Stimulated activated CD8-positive, alpha-beta memory T cell treated with anti-CD3 and anti-CD28 coated beads, Interleukin-7, amount 100 ng/mL, for 4 hours (primary cell): ENCODE results near the gene TAS2R30.

Experiments
- DNase-seq, 2 donors: peaks; one replicate each; pipeline ENCODE4 v3.0.0-alpha.2; 2020; ENCODE audit warnings: low read depth in 2 of 2

Gene TAS2R30, protein sequence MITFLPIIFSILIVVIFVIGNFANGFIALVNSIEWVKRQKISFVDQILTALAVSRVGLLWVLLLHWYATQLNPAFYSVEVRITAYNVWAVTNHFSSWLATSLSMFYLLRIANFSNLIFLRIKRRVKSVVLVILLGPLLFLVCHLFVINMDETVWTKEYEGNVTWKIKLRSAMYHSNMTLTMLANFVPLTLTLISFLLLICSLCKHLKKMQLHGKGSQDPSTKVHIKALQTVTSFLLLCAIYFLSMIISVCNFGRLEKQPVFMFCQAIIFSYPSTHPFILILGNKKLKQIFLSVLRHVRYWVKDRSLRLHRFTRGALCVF

DNA sequence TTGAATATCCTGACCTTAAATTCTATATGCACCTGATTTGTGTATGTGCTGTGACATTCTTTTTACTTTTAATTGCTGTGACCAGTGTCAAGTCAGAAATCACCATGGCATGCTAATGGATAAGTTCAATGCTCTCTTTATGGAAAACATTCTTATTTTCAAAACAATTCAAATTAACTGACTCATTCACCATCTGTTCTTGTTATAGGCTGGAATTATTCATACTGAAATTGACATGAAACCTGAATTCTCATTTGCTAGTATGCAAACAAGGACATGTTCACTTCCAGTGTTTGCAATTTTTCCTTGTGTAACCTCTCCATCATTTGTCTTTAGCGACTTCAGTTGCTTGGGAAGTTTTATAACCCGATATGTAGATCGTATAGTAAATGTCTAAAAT, at the start of gene TAS2R30:
TAS2R30 (minus strand) TSS at position 340 of the 400 bp plus-strand sequence. CDS start 400 bp downstream, outside the sequence.
- DNase-seq, result no peak

DNA sequence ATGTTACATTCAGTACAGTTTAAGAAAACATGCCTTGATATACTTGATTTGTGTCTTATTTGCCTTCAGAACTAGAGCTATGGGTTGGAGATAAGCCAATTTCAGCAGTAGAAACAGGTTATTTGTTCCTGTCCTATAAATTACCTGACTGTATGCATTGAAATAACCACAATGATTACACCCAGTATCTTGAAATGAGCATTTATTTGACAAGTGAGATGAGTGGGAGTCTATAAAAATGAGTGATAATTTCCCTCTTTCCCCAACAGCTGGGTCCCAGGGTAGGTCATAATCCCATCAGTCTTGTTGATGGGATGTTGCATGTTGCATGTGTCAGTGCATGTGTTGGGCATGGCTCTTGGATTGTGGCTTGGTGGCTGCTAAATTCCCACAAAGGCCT, 48.6 kb upstream of the TAS2R30 start:
- no peak for DNase-seq

DNA sequence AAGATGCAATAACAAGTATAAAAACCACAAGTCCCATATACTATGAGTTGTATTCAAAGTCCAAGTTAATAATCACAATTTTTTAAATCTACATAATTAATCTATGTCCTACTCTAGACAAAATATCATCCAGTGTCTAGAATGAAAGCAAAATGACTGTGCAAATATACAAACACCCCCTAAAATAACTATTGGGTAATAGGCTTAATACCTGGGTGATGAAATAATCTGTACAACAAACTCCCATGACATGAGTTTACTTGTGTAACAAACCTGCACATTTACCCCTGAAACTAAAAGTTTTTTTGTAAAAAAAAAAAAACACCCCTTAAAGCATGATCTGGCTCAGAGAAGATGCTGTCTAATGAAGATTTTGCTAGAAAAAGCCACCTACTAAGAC, 48.1 kb upstream of the TAS2R30 start:
- DNase-seq, result no peak

DNA sequence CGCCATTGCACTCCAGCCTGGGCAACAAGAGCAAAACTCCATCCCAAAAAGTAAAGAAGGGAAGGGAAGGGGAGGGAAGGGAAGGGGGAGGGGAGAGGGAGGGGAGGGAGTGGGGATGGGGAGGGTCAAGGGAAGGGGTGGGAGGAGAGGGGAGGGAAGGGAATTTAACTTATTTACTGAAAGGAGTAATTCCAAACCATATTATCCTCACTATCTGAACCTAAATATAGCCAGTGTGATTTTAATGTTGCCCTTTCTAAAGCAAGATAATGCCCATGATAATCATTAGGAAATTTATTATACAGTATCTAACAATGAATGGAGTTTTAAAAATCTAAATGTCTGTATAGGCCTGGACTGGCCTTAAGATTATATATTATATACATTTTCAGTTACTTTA, 43.8 kb upstream of the TAS2R30 start:
- DNase-seq, result no peak

DNA sequence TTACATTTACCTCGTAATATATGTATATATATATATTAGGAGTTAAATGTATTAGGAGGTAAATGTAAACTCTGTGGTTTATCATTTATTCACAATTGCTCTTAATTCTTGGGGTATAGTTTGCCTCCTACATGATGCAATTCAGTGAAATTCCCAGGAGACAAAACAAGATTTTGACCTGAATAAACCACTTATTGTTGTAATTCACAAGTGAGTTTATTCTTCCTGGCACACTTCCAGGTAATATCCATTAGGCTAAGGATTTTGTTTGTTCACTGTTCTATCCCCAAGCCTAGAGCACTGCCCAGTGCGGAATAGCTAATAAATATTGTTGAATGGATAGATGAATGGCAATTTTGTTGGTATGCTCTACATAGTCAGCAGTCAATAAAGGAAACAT, 39.6 kb upstream of the TAS2R30 start:
- DNase-seq, result no peak

DNA sequence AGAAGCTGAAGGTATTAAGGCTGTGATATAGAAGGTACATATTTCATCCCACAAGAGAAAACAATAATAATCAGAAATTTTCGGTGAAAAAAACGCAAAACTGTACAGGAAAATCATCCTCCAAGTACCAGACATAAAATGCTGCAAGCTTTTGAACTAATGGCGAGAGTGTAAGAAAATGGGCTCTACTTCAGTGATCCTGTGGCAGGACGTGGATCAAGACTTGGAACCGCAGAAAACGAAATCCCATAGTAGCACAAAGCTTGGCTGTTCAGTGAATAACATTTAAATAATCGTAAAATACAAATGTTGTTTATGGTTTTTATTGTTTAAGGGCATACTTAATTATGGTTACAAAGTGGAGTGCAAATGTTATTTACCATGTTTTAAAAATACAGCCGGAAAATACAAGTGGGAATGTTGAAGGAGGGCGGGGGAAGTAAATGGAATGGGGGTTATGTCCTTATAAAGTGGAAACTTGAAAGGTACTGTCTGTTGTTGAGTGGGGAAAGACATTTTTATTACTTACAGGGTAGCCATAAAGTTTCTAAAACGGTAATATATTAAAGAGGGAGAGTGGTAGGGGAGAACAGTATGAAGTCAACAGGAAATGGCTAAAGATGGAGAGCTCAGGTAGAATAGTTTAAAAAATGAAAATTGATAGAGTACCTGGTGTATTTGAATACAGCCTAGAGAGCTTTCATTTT, 37.7 kb upstream of the TAS2R30 start:
- DNase-seq, result no peak

DNA sequence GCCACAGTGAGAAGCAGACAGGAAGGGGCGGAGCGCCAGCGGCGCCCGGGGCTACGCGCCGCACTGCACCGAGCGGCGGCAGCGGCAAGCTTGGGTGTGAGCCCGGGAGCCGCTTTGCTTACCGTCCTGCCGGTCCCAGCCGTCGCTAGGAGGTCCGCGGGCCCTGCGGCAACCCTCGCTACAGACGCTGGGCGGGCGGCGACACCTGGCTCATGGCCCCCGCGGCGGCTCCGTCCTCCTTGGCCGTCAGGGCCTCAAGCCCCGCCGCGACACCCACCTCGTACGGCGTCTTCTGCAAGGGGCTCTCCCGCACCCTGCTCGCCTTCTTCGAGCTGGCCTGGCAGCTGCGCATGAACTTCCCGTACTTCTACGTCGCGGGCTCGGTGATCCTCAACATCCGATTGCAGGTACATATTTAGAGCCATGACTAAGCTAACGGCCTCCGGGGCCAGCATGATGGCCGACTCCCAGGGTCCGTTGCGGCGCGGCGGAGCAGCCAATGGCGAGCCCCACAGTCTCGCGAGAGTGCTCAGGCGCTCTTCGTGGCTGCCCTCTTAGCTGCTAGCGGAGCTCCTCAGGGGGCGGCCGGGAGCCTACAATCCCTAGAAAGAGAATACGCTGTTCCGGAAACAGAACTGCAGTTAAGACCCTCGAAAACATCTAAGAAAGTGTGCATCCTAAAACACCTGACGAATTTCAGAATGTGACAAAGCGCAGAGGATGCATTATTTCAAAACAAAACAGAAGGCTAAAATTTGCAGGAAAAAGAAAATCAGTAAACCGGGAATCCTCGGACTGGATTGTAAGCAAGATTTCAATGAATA, 36.9 kb upstream of the TAS2R30 start, which contains the start of gene SMIM10L1:
SMIM10L1 (plus strand) TSS at position 50 of the 824 bp plus-strand sequence; CDS start at position 213, 163 bp downstream.
- DNase-seq, result peak; percentile 75 to 84

DNA sequence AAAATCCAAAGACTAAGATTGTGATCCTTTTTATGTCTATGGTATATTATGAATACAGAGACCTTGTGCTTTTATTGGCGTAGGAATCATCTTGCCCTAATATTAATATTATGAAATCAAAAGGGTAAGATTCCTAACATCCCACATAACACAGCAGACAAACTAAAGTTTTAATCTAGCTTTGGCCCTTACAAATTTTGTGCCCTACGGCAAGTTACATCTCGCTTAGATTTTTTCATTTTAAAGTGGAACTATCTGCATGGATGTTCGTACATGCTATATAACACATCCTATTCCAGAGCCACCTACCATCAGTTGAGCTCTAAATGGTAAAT, 36.3 kb upstream of the TAS2R30 start:
- DNase-seq, result no peak

DNA sequence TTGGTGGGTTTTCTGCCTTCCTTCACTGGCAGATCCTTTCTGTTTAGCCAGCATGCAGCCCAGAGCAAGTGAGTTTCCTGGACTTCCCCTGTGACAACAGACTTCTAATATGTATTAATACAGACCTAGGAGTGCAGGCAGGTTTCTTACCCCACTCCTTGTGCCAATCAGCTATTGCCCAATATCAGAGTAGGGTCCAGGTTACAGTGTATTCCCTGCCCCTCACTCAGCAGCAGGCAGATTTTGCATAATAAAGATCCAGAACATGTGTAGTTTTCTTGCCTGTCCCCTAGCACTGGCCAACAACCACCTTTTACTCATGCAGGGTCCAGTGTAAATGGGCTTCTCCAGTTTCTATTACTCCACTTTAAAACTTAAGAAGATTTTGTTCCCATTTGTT, 31.9 kb upstream of the TAS2R30 start:
- no peak for DNase-seq

DNA sequence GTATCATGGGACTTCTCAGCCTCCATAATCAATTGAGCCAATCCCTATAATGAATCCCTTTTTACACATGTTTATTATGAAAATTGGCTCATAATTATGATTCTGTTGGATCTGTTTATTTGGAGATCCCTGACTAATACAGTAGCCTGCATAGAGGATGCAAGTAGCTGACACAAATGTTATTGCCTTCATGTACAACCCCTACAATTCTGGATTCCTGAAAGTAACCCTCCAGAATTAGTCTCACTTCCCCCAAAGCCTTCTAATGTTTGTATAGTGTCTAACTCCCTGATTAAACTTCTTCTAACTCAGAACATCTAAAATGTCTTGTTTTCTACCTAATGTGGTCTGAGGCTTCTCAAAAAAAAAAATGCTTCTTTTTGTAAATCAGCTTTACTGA, 29.9 kb upstream of the TAS2R30 start:
- no peak for DNase-seq

DNA sequence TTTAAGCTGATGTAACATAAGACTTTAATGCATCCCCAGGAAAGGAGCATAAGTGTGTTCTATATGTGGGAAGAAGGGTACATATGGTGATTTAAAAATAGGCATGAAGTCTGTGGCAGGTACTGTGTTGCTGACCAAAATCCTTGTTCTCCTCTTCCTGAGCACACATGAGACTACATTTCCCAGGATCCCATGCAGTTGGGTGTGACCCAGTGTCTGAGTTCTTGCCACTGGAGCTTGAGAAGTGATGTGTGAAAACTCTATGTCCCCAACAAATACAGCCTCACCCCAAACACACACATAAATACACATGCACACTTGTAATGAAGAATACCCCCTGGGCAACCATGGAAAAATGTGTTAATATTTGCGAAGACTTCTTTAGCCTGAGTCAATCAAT, 28.1 kb upstream of the TAS2R30 start:
- no peak for DNase-seq

DNA sequence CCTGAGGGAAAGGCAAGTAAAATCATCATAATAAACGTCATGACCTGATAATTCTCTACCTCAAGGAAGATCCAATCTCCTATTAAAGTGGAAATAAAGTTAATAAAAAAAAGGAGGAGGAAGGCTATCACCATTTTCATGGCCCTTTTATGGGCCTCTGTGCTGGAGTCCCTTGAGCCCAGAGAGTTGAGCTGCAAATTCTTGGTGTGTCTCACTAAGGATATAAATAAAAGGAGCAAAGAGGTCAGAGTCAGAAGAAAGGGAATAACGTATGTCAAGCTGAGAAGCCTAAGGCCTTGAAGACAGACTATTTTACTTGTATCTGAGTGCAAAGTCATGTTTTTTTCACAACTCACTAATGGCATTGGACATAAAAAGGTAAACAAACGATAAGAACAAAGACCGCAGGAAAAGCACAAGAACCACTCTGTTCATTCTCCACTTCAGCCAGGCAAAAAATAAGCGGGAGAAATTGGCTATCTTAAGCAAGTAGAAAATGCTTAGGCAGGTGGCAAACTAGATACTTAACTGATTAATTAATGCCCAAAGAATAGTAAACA, 24.5 kb upstream of the TAS2R30 start:
- no peak for DNase-seq

DNA sequence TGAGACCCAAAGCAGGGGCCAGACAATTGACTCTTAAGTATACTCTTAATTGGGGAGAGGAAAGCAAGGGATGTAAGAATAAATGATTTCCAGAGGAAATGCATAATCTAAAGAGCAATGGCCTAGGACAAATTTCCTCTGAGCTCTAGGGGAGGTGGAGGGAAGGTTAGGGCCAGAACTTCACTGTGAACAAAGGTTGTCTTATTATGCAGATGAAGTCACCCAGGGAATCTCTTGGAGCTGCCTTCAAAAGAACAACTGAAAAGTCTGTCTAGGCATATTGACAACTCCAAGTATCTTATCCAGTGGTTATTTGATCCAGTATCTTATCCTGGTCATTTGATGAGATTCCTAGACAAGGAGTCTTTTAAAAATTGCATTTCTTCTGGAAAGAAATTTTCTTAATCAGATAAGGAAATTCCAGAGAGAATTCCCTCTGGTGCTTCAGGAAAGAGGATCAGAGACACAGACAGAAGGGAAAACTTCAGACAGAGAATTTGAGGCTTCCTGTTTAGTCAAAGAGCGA, 20.0 kb upstream of the TAS2R30 start:
- no peak for DNase-seq

DNA sequence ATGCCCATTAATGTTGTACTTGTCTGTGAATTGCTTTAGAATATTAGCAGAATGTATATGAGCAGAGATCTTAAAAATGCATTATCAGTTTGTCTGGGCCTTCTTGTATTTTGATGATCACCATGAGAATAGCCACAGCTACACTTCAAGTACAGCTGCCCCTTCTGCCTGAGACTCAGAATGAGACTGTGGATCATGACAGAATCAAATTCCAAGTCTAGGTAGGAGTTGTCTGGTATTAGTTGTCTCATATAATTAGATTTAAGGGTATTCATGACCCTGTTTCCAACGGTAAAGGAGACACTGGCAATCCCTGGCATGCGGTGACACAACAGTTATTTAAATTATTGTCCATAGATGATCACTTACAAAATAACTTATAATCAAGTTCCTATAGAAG, 18.3 kb upstream of the TAS2R30 start:
- no peak for DNase-seq

DNA sequence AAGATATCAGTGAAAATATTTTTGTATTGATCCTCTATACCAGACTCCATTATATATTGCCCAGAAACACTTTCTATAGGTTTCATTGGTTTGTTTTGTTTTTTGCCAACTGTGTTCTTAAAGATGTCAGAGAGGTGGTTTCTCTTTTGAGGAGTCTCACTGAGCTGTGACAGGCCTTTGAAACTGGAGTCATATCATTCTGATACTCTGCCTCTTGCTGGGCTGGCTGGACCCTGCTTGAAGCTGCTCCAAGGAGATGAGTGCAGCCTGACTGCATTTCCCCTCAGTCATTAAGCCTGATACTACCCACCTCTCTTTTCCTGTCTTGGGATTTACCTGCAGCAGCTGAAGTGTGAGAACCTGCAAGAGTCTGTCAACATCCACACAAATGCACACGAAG, 16.4 kb upstream of the TAS2R30 start:
- no peak for DNase-seq

DNA sequence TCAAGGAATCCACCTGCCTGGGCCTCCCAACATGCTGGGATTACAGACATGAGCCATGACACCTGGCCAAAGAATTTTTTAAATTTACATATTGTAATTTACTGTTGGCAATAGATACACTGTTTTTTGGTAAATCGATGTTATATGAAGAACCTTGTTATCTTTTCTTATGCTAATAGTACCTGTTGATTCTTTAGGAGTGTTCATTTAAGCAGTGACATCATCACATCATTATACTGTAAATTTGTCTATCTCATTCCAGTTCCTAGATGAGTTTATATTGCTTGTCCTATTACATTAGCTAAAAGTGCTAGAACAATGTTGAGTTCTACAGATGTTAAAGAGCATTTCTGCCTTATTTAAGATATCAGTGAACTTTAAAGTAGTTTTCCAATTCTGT, 13.0 kb upstream of the TAS2R30 start:
- DNase-seq, result no peak

DNA sequence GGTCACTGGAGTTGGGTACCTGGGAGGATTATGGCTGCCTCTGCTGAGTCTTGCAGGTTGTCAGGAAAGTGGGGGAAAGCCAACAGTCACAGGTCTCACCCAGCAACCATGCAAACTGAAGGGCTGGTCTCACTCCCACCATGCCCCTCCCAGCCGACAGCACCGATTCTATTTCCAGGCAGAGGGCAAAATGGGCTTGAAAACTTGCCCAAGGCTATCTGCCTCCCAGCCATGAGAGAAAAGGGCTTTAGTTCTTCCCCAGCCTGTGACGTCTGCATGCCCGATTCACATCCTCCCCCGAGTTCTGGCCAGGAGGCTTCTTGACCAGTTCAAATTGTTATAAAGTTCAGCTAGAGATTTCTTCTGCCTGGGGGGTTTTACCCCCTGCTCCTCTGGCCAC, 9.9 kb upstream of the TAS2R30 start:
- DNase-seq, result no peak

DNA sequence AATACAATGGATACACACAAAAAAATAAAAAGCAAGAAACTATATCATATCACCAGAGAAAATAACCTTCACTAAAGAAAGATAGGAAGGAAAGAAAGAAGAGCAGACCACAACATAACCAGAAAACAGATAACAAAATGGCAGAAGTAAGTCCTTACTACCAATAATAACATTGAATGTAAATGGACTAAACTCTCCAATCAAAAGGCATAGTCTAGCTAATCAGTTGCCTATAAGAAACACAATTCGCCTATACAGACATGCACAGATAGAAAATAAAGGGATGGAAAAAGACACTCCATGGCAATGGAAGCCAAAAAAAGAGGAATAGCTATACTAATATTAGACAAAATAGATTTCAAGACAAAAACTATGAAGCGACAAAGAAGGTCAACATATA, 8.9 kb upstream of the TAS2R30 start:
- DNase-seq, result no peak

DNA sequence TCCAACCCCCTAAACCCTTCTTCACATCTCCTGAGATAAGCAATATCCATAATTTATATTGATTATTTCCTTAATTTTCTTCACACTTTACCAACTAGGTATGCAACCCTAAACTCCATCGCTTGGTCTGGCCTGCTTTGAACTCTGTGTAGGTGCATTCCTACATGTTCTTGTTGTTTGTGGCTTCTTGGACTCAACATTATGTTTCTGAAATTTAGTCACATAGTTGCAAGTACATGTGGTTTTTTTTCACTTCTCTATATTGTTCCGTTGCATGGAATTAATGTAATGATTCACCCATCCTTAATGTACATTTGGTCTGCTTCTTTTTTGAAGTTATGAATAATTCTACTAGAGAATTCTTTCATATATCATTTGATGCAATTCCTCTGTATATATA, 1.6 kb upstream of the TAS2R30 start:
- DNase-seq, result no peak

DNA sequence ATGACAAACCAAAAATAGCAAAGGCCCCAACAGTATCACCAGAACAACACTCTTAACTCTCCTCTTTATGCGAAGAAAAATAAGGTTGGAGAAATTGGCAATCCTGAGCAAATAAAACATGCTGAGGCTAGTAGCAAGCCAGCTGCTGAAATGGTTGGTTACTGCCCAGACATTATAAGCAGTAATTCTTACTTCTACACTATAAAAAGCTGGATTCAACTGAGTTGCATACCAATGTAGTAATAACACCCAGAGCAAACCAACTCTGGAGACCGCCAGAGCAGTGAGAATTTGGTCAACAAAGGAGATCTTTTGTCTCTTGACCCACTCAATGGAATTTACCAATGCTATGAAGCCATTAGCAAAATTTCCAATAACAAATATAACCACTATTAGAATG, 628 bp downstream of the TAS2R30 start:
- no peak for DNase-seq

DNA sequence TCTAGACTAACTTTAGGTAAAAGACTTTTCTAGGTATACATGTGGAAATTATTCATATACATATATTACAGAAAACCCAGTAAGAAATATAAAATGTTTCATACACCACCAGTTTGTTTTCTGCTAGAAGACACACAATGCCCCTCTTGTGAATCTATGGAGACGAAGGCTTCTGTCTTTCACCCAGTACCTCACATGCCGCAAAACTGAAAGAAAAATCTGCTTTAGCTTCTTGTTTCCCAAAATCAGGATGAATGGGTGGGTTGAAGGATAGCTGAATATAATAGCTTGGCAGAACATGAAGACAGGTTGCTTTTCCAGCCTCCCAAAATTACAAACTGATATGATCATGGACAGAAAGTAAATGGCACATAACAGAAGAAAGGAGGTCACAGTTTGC, 1.3 kb downstream of the TAS2R30 start:
- DNase-seq, result no peak

DNA sequence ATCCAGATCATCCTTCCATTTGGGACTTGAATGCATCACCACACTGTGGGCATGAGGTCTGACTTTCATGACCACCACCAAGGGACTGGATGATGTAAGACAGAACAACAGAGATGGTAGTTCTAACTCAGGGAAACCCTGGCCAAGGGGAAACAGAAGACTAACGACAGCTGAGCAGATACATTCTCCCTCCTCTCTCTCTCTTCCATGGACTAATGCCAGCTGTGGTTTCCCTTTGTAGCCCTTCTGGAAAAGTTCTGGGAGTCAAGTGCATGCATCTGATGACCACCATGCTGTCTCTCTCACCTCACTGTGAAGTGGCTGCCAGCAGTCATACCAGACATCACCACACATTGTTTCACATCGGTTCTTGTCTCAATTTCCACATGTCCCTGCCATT, 3.4 kb downstream of the TAS2R30 start:
- no peak for DNase-seq
